PC-3 (cell line): ENCODE measurements around the gene WDR90. TPM values are rescaled to one million over a fixed set of nuclear protein-coding genes. Genes with fewer than 3 reads are reported as not detected.

ENCODE experiments used
- ATAC-seq: fragments of 200-7000 bp; cut with Tn5 transposase; 2 replicates; pipeline ENCODE4 v1.9.1; 2020; ENCODE audit warnings: mild to moderate bottlenecking, moderate library complexity
- BruUV-seq: library from RNA; stranded (reverse); fragments of 400-500 nt; replicated peaks from 2 replicates; lab custom pipeline; 2021; lab: Mats Ljungman, UMichigan
- CTCF ChIA-PET: fragments of 300-600 bp; sonication (Branson Sonifier 250); formaldehyde crosslinking; loops from one replicate; lab custom pipeline; 2022; ENCODE audit warnings: antibody characterized with exemption; lab: Charles Lee
- POLR2A ChIA-PET: fragments of 300-600 bp; sonication (Branson Sonifier 250); formaldehyde crosslinking; loops from one replicate; lab custom pipeline; 2022; ENCODE audit warnings: antibody characterized with exemption; ENCODE audit not compliant: unreplicated experiment; lab: Charles Lee
- DNase-seq: peaks from one replicate; pipeline ENCODE4 v3.0.0-alpha.2; 2015
- H2AFZ ChIP-seq: fragments of 300-600 bp; sonication (generic); 2 replicates; pipeline ENCODE4 v1.6.0; 2016; ENCODE audit warnings: antibody characterized with exemption, low read length
- H3F3A ChIP-seq: fragments of 300-600 bp; sonication (generic); one replicate; pipeline ENCODE4 v1.6.0; 2017; ENCODE audit warnings: antibody characterized with exemption, low read length, control low read depth, mild to moderate bottlenecking; ENCODE audit not compliant: unreplicated experiment
- H3K27ac ChIP-seq: fragments of 300-600 bp; sonication (generic); 2 replicates; pipeline ENCODE4 v1.5.1; 2016; ENCODE audit warnings: mild to moderate bottlenecking, low read length
- H3K27me3 ChIP-seq: fragments of 300-600 bp; sonication (generic); 2 replicates; pipeline ENCODE4 v1.6.1; 2016; ENCODE audit warnings: low read length, mixed read lengths
- H3K36me3 ChIP-seq: fragments of 300-600 bp; sonication (generic); 2 replicates; pipeline ENCODE4 v1.6.1; 2016; ENCODE audit warnings: low read depth, mixed run types, low read length, mixed read lengths
- H3K4me1 ChIP-seq: fragments of 300-600 bp; sonication (generic); 2 replicates; pipeline ENCODE4 v1.5.1; 2016; ENCODE audit warnings: low read length; ENCODE audit not compliant: insufficient read depth
- H3K4me2 ChIP-seq: fragments of 300-600 bp; sonication (generic); 2 replicates; pipeline ENCODE4 v1.6.0; 2016; ENCODE audit warnings: low read length
- H3K4me3 ChIP-seq: fragments of 300-600 bp; sonication (generic); 2 replicates; pipeline ENCODE4 v1.5.1; 2016; ENCODE audit warnings: mild to moderate bottlenecking, low read length, mixed read lengths
- H3K79me2 ChIP-seq: fragments of 300-600 bp; sonication (generic); 2 replicates; pipeline ENCODE4 v1.6.1; 2017; ENCODE audit warnings: low read length, mixed read lengths
- H3K9ac ChIP-seq: fragments of 300-600 bp; sonication (generic); 2 replicates; pipeline ENCODE4 v1.6.0; 2016; ENCODE audit warnings: mild to moderate bottlenecking, low read length
- H3K9me2 ChIP-seq: fragments of 300-600 bp; sonication (generic); replicated peaks from 2 replicates; pipeline ENCODE4 v1.6.1; 2016; ENCODE audit warnings: mixed run types, low read length, mixed read lengths
- H3K9me3 ChIP-seq: fragments of 300-600 bp; sonication (generic); 2 replicates; pipeline ENCODE4 v1.6.1; 2016; ENCODE audit warnings: low read length, mixed read lengths
- H4K20me1 ChIP-seq: fragments of 300-600 bp; sonication (generic); 2 replicates; pipeline ENCODE4 v1.6.1; 2016; ENCODE audit warnings: low read length, mixed read lengths
- EZH2 ChIP-seq: fragments of 300-600 bp; sonication (generic); IDR thresholded peaks from one replicate; pipeline ENCODE4 v1.6.1; 2017; ENCODE audit warnings: antibody characterized with exemption, mild to moderate bottlenecking, low read length; ENCODE audit not compliant: unreplicated experiment
- EZH2phosphoT487 ChIP-seq: fragments of 300-600 bp; sonication (generic); IDR thresholded peaks from 2 replicates; pipeline ENCODE4 v1.6.1; 2018; ENCODE audit warnings: mild to moderate bottlenecking, antibody characterized with exemption, low read length, borderline replicate concordance
- intact Hi-C: fragments of 100-400 bp; cut with micrococcal nuclease; formaldehyde crosslinking; loops from 2 replicates; pipeline ENCODE4 v1.9.0; 2023
- total RNA-seq: library from RNA; depleted of rRNA; stranded (reverse); fragments of >200 nt; gene quantifications from 2 replicates; pipeline ENCODE4 v1.2.3, GENCODE V29; 2014
- TF ChIP-seq, protein P1 (sequence below): fragments of 300-600 bp; sonication (generic); conservative IDR thresholded peaks from 2 replicates; pipeline ENCODE4 v1.5.1; 2017; ENCODE audit warnings: antibody characterized with exemption, low read depth, mild to moderate bottlenecking, low read length

Gene WDR90
- total RNA-seq, 1 experiment from 2014 or later, result 44.4 TPM

DNA sequence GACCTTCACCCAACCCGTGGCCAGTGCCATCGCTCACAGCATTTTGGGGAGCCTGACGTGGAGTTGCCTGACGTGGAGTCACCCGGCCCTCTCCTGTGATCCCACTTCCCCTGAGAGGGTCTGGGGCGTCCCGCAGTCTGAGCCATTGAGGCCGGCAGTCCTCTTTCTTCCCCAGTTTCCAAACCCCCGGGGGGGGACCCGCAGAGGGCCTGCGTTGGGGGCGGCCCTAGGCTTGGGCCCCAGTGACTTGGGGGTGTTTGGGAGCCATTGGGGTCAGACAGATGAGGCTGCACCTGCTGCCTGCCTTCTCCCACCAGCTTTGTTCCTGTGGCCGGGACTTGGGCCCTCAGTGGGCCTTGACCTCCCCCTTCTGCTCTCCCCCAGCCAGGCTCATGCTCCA lies 20.5 kb downstream of the WDR90 start:
- H3K27me3 ChIP-seq, result no peaks in the 10 kb centered on the region
- no peaks in the 10 kb centered on the region for H3K9me3 ChIP-seq
- POLR2A ChIA-PET, result no interaction called here
- H3K4me1 ChIP-seq, result no peaks in the 10 kb centered on the region
- H2AFZ ChIP-seq, result no peak overlapping the region
- no peak overlapping the region for H3K9ac ChIP-seq
- H3K4me2 ChIP-seq, result peak overlapping the region; percentile 90
- peaks cover 22% of the 10 kb centered on the region for H3K79me2 ChIP-seq
- peak overlapping the region; percentile 82; the same call in 1 of the 2 replicates for H3K4me3 ChIP-seq
- H4K20me1 ChIP-seq, result no peaks in the 10 kb centered on the region
- intact Hi-C loops, result no loop called here
- DNase-seq (no peak), ATAC-seq (no peak)
- H3K27ac ChIP-seq, result no peak overlapping the region
- no peak for TF ChIP-seq EZH2
- no peak for TF ChIP-seq EZH2phosphoT487
- TF ChIP-seq, protein P1, sequence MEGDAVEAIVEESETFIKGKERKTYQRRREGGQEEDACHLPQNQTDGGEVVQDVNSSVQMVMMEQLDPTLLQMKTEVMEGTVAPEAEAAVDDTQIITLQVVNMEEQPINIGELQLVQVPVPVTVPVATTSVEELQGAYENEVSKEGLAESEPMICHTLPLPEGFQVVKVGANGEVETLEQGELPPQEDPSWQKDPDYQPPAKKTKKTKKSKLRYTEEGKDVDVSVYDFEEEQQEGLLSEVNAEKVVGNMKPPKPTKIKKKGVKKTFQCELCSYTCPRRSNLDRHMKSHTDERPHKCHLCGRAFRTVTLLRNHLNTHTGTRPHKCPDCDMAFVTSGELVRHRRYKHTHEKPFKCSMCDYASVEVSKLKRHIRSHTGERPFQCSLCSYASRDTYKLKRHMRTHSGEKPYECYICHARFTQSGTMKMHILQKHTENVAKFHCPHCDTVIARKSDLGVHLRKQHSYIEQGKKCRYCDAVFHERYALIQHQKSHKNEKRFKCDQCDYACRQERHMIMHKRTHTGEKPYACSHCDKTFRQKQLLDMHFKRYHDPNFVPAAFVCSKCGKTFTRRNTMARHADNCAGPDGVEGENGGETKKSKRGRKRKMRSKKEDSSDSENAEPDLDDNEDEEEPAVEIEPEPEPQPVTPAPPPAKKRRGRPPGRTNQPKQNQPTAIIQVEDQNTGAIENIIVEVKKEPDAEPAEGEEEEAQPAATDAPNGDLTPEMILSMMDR, result no peak
- H3K36me3 ChIP-seq, result peaks cover 6% of the 10 kb centered on the region; the same call in 1 of the 2 replicates
- CTCF ChIA-PET, result no interaction called here
- no peaks in the 10 kb centered on the region for H3K9me2 ChIP-seq
- BruUV-seq, result no TSS peak
- H3F3A ChIP-seq, result no peaks in the 10 kb centered on the region

DNA sequence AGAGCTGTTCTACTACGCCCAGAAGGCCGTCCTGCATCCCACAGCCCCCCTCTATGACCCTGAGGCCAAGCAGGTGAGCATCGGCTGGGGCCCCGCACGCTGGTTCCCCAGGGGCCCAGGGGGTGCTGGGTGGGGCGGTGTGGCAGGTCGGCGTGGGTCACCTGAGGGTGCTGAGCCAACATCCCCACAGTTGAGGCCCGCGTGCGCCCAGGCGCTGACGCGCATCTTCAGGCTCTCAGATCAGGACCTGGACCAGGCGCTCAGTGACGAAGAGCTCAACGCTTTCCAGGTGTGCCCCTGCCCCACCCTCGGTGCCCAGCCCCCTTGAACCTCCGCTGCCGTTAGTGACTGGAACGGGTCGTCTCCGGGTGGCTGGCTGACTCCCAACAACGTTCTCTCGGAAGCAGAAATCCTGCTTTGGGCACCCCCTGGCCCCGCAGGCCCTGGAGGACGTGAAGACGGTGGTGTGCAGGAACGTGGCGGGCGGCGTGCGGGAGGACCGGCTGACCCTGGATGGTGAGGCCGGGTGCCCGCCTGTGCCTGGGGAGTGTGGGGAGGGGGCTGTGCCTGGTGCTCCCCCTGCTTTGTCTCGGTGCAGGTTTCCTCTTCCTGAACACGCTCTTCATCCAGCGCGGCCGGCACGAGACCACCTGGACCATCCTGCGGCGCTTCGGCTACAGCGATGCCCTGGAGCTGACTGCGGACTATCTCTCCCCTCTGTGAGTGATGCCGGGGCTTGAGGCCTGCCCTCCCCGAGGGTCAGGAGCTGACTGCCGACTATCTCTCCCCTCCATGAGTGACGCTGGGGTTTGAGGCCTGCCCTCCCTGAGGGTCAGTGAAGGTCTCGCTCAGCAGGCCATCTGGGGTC lies 21.6 kb downstream of the WDR90 start:
- TF ChIP-seq EZH2 (no peak), EZH2phosphoT487 (no peak)
- TF ChIP-seq, protein P1, result no peak
- Histone ChIP-seq H3K36me3 (peaks cover 6% of the 10 kb centered on the region; the same call in 1 of the 2 replicates), H3K9me3 (no peaks in the 10 kb centered on the region), H3K27ac (no peak overlapping the region), H3K79me2 (peaks cover 22% of the 10 kb centered on the region), H3F3A (no peaks in the 10 kb centered on the region), H4K20me1 (no peaks in the 10 kb centered on the region), H3K9ac (no peak overlapping the region), H3K4me2 (no peak overlapping the region), H3K4me3 (no peak overlapping the region), H2AFZ (no peak overlapping the region), H3K9me2 (no peaks in the 10 kb centered on the region), H3K27me3 (no peaks in the 10 kb centered on the region), H3K4me1 (no peaks in the 10 kb centered on the region)
- ATAC-seq, result no peak
- BruUV-seq, result no TSS peak
- no peak for DNase-seq
- POLR2A ChIA-PET, result no interaction called here
- CTCF ChIA-PET, result no interaction called here
- intact Hi-C loops, result no loop called here
